H1 (cell line): ENCODE results near the gene ZNF652. TPM values are rescaled to one million over a fixed set of nuclear protein-coding genes. Genes with fewer than 3 reads are reported as not detected.

Experiments
- SAP30 ChIP-seq: fragments of 300-600 bp; sonication (generic); IDR thresholded peaks from 2 replicates; pipeline ENCODE4 v1.7.1; 2012; ENCODE audit warnings: low read length, moderate library complexity, mild to moderate bottlenecking, inconsistent platforms; ENCODE audit not compliant: insufficient read depth, insufficient replicate concordance
- USF2 ChIP-seq: IDR thresholded peaks from 2 replicates; pipeline ENCODE4 v1.6.1; 2011; ENCODE audit warnings: low read length, improper control_type of control experiment
- polyA plus RNA-seq, 7 experiments: library from polyadenylated mRNA; depleted of rRNA in 3 of 7; stranded (reverse) in 5 of 7; unstranded in 2 of 7; fragments of >200 nt in 5 of 7; fragments of 200-250 nt in 2 of 7; gene quantifications; 1 replicate in 5 of 7; 2 replicates in 1 of 7; 4 replicates in 1 of 7; pipeline versions ENCODE4 v1.2.1 to v1.2.3, GENCODE V29; 2011 to 2013; ENCODE audit warnings: missing spikeins in 2 of 7, mixed read lengths in 2 of 7
- total RNA-seq: library from RNA; stranded (reverse); fragmentation: NEBNext Ultra II Directional; extraction: Animal tissue kit (Norgen Biotek cat#: 25700); gene quantifications from 2 replicates; pipeline ENCODE4 v1.2.1, GENCODE V29; 2021

ZNF652 gene
- total and polyA plus RNA-seq, 2 of the 8 experiments (the other 6 are each of a cell fraction or from before 2014, with no cell fraction given), result 13.5 to 39.6 TPM

GRCh38 chr17:49312722-49313121 is 49.3 kb downstream of the ZNF652 start (continued):
- TF ChIP-seq USF2 (no peak), SAP30 (no peak)
